SK-N-SH treated with all-trans-retinoic acid at 6 μM for 48 hours (cell line): ENCODE results near the gene UQCRH.
"Not testable (repeated sequence)": the region's sequence is repeated elsewhere in the genome, so short reads cannot be mapped to it uniquely, and the experiment has no call there.

Source experiments
- ATAC-seq: fragments of 200-7000 bp; cut with Tn5 transposase; 3 replicates; pipeline ENCODE4 v1.9.1; 2020; ENCODE audit warnings: mild to moderate bottlenecking, moderate library complexity
- BACH2 ChIP-seq: fragments of 250-450 bp; sonication (Bioruptor Pico); IDR thresholded peaks from 2 replicates; pipeline ENCODE4 v1.9.0; 2021; ENCODE audit warnings: mild to moderate bottlenecking, borderline replicate concordance
- CREB5 ChIP-seq: fragments of 250-450 bp; sonication (Bioruptor Pico); IDR thresholded peaks from 2 replicates; pipeline ENCODE4 v1.5.1; 2020; ENCODE audit warnings: low read depth, mild to moderate bottlenecking, moderate library complexity
- CSDC2 ChIP-seq: fragments of 250-450 bp; sonication (Bioruptor Pico); IDR thresholded peaks from 2 replicates; pipeline ENCODE4 v1.5.0; 2020; ENCODE audit warnings: mild to moderate bottlenecking, moderate library complexity
- CSRNP3 ChIP-seq: fragments of 250-450 bp; sonication (Bioruptor Pico); IDR thresholded peaks from 2 replicates; pipeline ENCODE4 v1.5.1; 2021; ENCODE audit warnings: mild to moderate bottlenecking, moderate library complexity
- ESRRG ChIP-seq: fragments of 250-450 bp; sonication (Bioruptor Pico); IDR thresholded peaks from 2 replicates; pipeline ENCODE4 v1.6.1; 2021; ENCODE audit warnings: mild to moderate bottlenecking
- GLIS3 ChIP-seq: fragments of 250-450 bp; sonication (Bioruptor Pico); IDR thresholded peaks from 2 replicates; pipeline ENCODE4 v1.5.0; 2020; ENCODE audit warnings: mild to moderate bottlenecking, moderate library complexity
- ISL1 ChIP-seq: fragments of 250-450 bp; sonication (Bioruptor Pico); IDR thresholded peaks from 2 replicates; pipeline ENCODE4 v2.1.2; 2022; ENCODE audit warnings: mild to moderate bottlenecking, moderate library complexity
- OSR1 ChIP-seq: fragments of 250-450 bp; sonication (Bioruptor Pico); IDR thresholded peaks from 2 replicates; pipeline ENCODE4 v1.8.0; 2022; ENCODE audit warnings: moderate library complexity, mild to moderate bottlenecking, inconsistent platforms
- PATZ1 ChIP-seq: fragments of 250-450 bp; sonication (Bioruptor Pico); IDR thresholded peaks from 2 replicates; pipeline ENCODE4 v1.8.0; 2020; ENCODE audit warnings: mild to moderate bottlenecking, moderate library complexity, borderline replicate concordance
- POU6F1 ChIP-seq: fragments of 250-450 bp; sonication (Bioruptor Pico); IDR thresholded peaks from 2 replicates; pipeline ENCODE4 v1.8.0; 2021; ENCODE audit warnings: low read depth, mild to moderate bottlenecking, moderate library complexity, borderline replicate concordance
- PPARA ChIP-seq: fragments of 250-450 bp; sonication (Bioruptor Pico); IDR thresholded peaks from 2 replicates; pipeline ENCODE4 v1.5.0; 2020; ENCODE audit warnings: mild to moderate bottlenecking, borderline replicate concordance
- RARB ChIP-seq: fragments of 250-450 bp; sonication (Bioruptor Pico); IDR thresholded peaks from 2 replicates; pipeline ENCODE4 v1.8.0; 2021; ENCODE audit warnings: mild to moderate bottlenecking, moderate library complexity
- SNAI2 ChIP-seq: fragments of 250-450 bp; sonication (Bioruptor Pico); IDR thresholded peaks from 2 replicates; pipeline ENCODE4 v1.5.0; 2020; ENCODE audit warnings: mild to moderate bottlenecking, moderate library complexity
- TCF4 ChIP-seq: fragments of 250-450 bp; sonication (Bioruptor Pico); IDR thresholded peaks from 2 replicates; pipeline ENCODE4 v1.8.0; 2021; ENCODE audit warnings: mild to moderate bottlenecking, moderate library complexity, borderline replicate concordance
- TOX ChIP-seq: fragments of 250-450 bp; sonication (Bioruptor Pico); IDR thresholded peaks from 2 replicates; pipeline ENCODE4 v1.8.0; 2021; ENCODE audit warnings: mild to moderate bottlenecking, moderate library complexity, borderline replicate concordance
- TSHZ2 ChIP-seq: fragments of 250-450 bp; sonication (Bioruptor Pico); IDR thresholded peaks from 2 replicates; pipeline ENCODE4 v1.5.0; 2020; ENCODE audit warnings: mild to moderate bottlenecking, moderate library complexity
- ZC3H10 ChIP-seq: fragments of 250-450 bp; sonication (Bioruptor Pico); IDR thresholded peaks from 2 replicates; pipeline ENCODE4 v1.5.1; 2021; ENCODE audit warnings: mild to moderate bottlenecking, moderate library complexity
- ZFP3 ChIP-seq: fragments of 250-450 bp; sonication (Bioruptor Pico); IDR thresholded peaks from 2 replicates; pipeline ENCODE4 v1.5.0; 2020; ENCODE audit warnings: mild to moderate bottlenecking, moderate library complexity
- ZFP30 ChIP-seq: fragments of 450-650 bp; formaldehyde crosslinking; IDR thresholded peaks from 2 replicates; pipeline ENCODE4 v1.5.0; 2022; ENCODE audit warnings: mild to moderate bottlenecking, moderate library complexity
- ZNF565 ChIP-seq: fragments of 450-650 bp; formaldehyde crosslinking; conservative IDR thresholded peaks from 2 replicates; pipeline ENCODE4 v1.5.0; 2020; ENCODE audit warnings: low read depth, mild to moderate bottlenecking, moderate library complexity

Gene UQCRH

GRCh38 chr1:46344481-46344880 lies 41.0 kb downstream of the UQCRH start (continued):
- TF ChIP-seq ZNF565 (CRISPR knock-in tag) (no peak), PPARA (no peak)
- TF ChIP-seq, all 23 proteins: peak for 0

- no peak for TF ChIP-seq PATZ1
- TF ChIP-seq BACH2 (CRISPR knock-in tag) = no peak
- no peak for TF ChIP-seq ZFP3 (CRISPR knock-in tag)
- no peak for TF ChIP-seq TSHZ2 (CRISPR knock-in tag)
- TF ChIP-seq ISL1 (CRISPR knock-in tag) = no peak
- TF ChIP-seq ESRRG (CRISPR knock-in tag) = no peak
- TF ChIP-seq PPARA = no peak
- no peak for TF ChIP-seq CSDC2 (CRISPR knock-in tag)
- no peak for TF ChIP-seq ZFP30 (CRISPR knock-in tag)
- no peak for TF ChIP-seq RARB (CRISPR knock-in tag)
- no peak for TF ChIP-seq POU6F1 (CRISPR knock-in tag)
- TF ChIP-seq, all 23 proteins: peak for 0
- no peak for ATAC-seq
Measured at GRCh38 chr1:46345281-46345680, 41.8 kb downstream of the UQCRH start.

- no peak for TF ChIP-seq GLIS3 (CRISPR knock-in tag)
- no peak for TF ChIP-seq CREB5 (CRISPR knock-in tag)
- no peak for TF ChIP-seq TCF4 (CRISPR knock-in tag)
- no peak for TF ChIP-seq POU6F1 (CRISPR knock-in tag)
- TF ChIP-seq PATZ1 = no peak
- TF ChIP-seq ZFP3 (CRISPR knock-in tag) = no peak
- TF ChIP-seq RARB (CRISPR knock-in tag) = no peak
- TF ChIP-seq TSHZ2 (CRISPR knock-in tag) = no peak
- no peak for TF ChIP-seq PPARA
- TF ChIP-seq CSRNP3 (CRISPR knock-in tag) = no peak
- TF ChIP-seq ESRRG (CRISPR knock-in tag) = no peak
- TF ChIP-seq ZNF565 (CRISPR knock-in tag) = no peak
- TF ChIP-seq ZC3H10 = no peak
- no peak for TF ChIP-seq ISL1 (CRISPR knock-in tag)
- no peak for TF ChIP-seq SNAI2 (CRISPR knock-in tag)
- no peak for TF ChIP-seq ZFP30 (CRISPR knock-in tag)
- TF ChIP-seq OSR1 (CRISPR knock-in tag) = no peak
- no peak for TF ChIP-seq TOX (CRISPR knock-in tag)
Measured at GRCh38 chr1:46352363-46352762, 48.9 kb downstream of the UQCRH start.

GRCh38 chr1:46355920-46356319 lies 52.4 kb downstream of the UQCRH start:
- not testable (repeated sequence) for ATAC-seq

More at GRCh38 chr1:46352363-46352762, 48.9 kb downstream of the UQCRH start:
- ATAC-seq = no peak
